Jurkat, Clone E6-1 (cell line): ENCODE data around the gene MRPL55.

ENCODE experiments used
- DNase-seq: peaks from one replicate; pipeline ENCODE4 v3.0.0-alpha.2; 2011; ENCODE audit warnings: low read depth, low spot score
- H3K4me3 ChIP-seq: 2 replicates; pipeline ENCODE4 v1.5.1; 2011; ENCODE audit warnings: mild to moderate bottlenecking, low read length, control low read depth, moderate library complexity

The MRPL55 gene

GRCh38 chr1:228077565-228078330, 31.4 kb downstream of the MRPL55 start:
- DNase-seq = no peak
- no peak overlapping the region for H3K4me3 ChIP-seq

DNA sequence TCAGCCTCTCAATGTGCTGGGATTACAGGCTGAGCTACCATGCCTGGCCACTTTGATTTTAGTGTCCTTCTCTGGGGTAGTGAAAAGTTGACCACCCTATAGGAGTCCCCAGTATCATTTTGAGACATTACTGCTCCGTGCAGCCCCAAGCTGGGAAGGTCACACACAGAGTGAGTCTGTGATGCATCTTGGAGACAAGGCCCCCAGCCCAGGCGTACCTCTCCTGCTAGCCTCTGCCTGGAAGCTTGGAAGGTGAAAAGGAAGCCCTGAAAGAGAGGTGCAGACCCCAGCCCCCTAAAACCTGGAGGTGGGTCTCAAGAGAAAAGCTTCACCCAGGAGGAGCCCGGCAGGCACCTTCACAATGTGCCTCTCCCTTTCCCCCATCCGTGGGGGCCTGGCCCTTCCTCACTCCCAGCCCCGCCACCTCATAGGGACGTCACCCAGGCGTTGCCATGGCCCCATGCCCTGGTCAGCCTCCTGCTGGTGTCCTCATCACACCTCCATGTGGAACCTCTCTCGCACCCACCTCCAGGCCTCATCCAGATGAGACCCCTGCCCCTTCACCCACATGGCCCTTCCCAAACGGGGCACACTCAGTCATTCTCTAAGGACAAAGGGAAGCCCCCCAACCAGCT, 32.2 kb downstream of the MRPL55 start:
- DNase-seq = no peak
- H3K4me3 ChIP-seq = no peak overlapping the region

DNA sequence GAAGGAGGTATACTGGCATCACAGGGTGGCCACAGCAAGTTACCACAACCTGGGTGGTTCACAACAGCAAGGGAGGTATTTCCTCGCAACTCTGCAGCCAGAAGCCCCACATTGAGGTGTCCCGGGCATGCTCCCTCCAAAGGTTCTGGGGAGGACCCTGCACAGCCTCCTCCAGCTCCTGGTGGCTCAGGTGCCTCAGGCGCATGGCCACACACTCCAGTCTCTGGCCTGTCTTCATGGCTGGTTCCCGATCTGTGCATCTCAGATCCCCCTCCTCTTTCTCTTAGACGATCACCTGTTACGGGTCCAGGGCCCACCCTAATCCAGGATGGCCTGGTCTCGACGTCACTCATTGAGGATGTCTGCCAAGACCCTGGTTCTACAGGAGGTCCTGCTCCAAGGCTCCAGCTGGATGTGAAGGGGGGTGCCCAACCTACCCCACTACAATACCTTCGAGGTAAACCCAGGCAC, 33.3 kb downstream of the MRPL55 start:
- H3K4me3 ChIP-seq = no peak overlapping the region

DNA sequence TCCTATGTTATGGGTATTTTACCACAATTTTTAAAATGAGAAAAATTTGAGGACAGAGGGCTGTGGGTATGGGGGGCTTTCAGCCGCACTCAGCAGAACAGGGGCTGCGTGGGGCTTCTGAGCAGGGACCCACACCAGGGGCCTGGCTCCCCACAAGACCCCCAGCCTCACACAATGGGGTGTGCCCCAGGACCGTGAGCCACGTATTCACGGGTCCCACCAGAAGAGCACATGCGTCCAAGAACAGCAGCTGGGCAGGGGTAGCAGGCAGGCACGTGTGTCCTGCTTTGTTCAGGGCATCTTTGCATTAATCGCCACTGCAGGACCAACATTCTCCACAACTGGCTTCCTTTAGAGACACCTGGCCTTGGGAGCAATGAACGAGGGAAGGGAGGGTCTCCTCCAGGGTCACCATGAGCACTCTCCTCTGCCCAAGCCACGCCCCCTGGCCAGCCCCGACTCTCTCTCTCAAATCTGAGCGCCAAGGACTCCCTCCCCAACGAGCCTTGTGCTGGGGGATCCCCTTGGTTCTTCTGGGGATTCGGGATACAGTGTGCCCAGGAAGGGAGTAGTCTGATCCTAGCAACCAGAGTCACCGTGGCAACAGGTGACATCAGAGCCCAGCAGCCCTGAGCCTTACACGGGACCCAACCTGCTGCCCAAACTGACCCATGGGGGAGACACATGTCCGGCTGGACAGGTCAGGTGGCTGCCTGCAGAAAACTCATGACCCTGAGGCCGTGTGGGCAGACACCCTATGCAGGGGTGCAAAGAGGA, 34.0 kb downstream of the MRPL55 start:
- no peak overlapping the region for H3K4me3 ChIP-seq
- DNase-seq = no peak

More for the DNA sequence above, 33.3 kb downstream of the MRPL55 start:
- DNase-seq = no peak

GRCh38 chr1:228073857-228074545, 35.1 kb downstream of the MRPL55 start:
- no peak for DNase-seq
- no peak overlapping the region for H3K4me3 ChIP-seq

GRCh38 chr1:228073061-228073856, 35.8 kb downstream of the MRPL55 start:
- H3K4me3 ChIP-seq = no peak overlapping the region
- DNase-seq = no peak

- no peak overlapping the region for H3K4me3 ChIP-seq
- DNase-seq = no peak
Measured at GRCh38 chr1:228072658-228073043, 36.4 kb downstream of the MRPL55 start.

DNA sequence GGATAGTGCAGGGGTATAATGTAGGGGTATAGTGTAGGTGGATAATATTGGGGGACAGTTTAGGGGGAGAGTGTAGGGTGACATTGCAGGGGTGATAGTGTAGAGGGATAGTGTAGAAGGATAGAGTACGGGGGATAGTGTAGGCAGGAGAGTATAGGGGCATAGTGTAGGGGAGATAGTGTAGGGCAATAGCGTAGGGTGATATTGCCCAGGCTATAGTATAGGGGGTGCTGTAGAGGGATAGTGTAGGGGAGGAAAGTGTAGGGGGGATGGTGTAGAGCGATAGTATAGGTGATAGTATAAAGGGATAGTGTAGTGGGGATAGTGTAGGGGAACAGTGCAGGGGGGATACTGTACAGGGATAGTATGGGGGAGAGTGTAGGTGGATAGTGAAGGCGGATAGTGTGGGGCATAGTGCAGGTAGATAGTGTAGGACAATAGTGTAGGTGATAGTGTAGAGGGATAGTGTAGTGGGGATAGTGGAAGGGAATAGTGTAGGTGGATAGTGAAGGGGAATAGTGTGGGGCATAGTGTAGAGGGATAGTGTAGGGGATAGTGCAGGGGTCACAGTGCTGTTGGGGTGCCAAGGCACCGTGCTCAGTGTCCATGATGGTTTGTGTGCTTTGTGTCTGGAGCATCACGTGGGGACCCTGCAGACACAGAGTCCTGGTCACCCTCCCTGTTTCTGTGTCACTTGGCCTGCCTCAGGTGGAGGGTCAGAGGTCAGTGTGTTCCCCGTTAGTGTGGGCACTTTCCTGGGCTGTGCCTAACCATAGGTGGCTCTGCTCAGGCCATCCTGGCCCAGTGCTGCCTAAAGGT, 37.1 kb downstream of the MRPL55 start:
- no peak overlapping the region for H3K4me3 ChIP-seq
- DNase-seq = no peak

- DNase-seq = no peak
- no peak overlapping the region for H3K4me3 ChIP-seq
Measured at GRCh38 chr1:228070851-228071250, 38.2 kb downstream of the MRPL55 start.

- H3K4me3 ChIP-seq = no peak overlapping the region
- no peak for DNase-seq
Measured at GRCh38 chr1:228070173-228070572, 38.9 kb downstream of the MRPL55 start.

DNA sequence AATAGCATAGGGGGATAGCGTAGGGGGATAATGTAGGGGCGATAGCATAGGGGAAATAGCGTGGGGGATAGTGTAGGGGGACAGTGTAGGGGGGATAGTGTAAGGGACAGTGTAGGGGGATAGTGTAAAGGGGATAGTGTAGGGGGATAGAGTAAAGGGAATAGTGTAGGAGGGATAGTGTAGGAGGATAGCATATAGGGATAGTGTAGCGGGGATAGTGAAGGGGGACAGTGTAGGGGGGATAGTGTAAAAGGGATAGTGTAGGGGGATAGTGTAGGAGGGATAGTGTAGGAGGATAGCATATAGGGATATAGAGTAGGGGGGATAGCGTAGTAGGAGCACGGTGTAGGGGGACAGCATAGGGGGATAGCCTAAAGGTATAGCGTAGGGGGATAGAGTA, 40.7 kb downstream of the MRPL55 start:
- H3K4me3 ChIP-seq = no peak overlapping the region
- DNase-seq = no peak

GRCh38 chr1:228066891-228067654, 42.0 kb downstream of the MRPL55 start:
- no peak overlapping the region for H3K4me3 ChIP-seq
- no peak for DNase-seq

DNA sequence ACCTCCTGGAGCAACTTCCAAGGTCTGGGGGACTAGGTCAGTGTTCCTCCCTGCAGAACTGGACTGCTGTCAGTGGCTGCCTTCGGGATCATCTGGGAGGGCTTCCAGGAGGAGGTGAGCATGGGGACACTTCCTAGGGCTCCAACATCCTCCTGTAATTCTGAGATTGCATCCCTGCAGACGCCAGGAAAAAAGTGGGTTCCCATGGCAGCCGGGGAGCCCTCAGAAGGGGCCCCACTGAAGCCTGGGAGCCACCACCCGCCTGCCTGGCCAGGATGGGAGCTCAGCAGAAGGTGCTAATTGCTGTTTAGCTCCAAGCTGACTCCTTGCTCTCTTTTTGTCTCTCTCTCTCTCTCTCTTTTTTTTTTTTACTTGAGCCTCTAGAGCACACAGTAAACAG, 42.7 kb downstream of the MRPL55 start:
- no peak overlapping the region for H3K4me3 ChIP-seq
- no peak for DNase-seq

DNA sequence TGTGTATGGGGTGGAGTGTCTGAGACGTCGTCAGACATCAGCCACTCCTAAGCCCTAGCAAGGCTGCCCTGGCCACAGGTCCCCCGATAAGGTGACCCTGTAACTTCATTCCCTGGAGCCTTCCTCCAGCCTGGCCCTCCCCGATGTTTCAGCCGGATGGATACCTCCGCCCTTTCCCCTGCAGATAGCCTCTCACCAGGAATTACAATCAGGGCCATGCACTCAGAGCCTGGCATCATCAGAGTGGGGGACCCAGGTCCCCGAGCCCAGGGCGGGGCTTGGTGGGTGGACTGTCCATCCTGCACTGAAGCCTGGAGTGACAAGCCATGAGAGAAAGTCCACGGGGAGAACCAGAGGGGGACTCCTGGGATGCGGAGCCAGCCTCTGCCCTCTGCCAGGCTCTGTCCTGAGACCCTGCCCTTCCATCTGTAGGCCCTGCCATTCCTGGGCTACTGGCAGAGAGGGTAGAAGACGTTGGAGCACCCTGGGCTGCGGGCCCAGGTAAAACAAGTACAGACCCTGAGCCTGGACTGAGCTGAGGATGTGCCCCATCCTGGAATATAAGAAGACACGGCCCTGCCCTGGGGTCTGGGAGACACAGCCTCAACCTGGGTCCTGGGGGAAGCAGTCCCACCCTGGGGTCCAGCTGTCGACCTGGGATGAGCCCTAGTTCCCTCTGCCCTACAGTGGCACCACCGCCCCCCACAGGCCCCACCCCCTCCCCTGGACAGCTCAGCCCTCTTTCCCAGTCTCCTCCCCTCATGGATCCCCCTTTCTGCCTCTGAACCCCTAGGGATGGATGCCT, 43.4 kb downstream of the MRPL55 start:
- H3K4me3 ChIP-seq = no peak overlapping the region
- DNase-seq = no peak

DNA sequence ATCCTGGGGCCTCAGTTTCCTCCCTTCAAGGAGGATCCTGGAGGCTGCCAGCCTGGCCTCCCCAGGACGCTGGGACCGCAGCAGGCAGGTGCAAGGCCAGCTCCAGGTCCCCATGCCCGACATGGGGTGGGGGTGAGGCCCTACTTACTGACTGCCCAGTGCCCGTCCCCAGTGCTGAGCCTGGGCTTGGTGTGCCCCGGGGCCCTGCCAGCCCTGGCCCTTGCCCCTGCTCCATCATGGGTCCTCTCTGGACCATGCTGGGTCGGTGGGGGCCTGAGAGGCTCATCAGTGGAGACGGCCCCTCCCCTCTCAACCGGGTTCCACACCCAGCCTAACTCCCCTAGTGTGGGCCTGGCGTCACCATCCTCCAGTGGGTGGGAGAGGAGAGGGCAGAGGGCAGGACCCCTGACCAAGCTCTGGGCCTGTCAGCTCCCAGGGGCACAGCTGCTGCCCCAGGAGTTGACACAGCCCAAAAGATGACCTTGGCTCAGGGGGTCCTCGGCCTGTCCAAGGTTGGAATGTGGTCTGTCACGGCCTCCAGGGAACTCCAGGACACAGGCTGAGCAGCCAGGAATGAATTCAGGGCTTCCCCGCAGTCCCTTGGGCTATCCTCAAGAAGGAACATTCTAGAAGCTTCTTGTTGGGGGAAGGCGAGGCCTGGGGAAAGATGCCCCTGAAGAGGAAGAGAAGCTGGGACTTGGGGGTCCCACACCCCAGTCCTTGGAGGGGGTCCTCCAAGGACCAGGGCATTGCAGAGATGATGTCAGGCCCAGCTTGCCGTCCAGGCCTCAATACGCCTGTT, 44.2 kb downstream of the MRPL55 start:
- no peak overlapping the region for H3K4me3 ChIP-seq
- no peak for DNase-seq

- DNase-seq = no peak
- no peak overlapping the region for H3K4me3 ChIP-seq
Measured at GRCh38 chr1:228064296-228064695, 44.8 kb downstream of the MRPL55 start.
